ENCODE results near the gene PPHLN1. TPM values are rescaled to one million over a fixed set of nuclear protein-coding genes. Genes with fewer than 3 reads are reported as not detected.

The PPHLN1 gene
- total and polyA plus RNA-seq, 12 donors, result 22.5 to 91.1 (median 52.6) TPM

GRCh38 chr12:42422785-42423184 lies 96.8 kb downstream of the PPHLN1 start:
- no peaks in the 10 kb centered on the region for H3K9me3 ChIP-seq (replicated peaks in 1 of 3)
- peak overlapping the region in 1 of 4 donors; percentile 31 for H3K4me3 ChIP-seq
- H3K36me3 ChIP-seq (replicated peaks in 1 of 2), result no peaks in the 10 kb centered on the region
- intact Hi-C loops (cut with DNase I), result no loop called here
- TF ChIP-seq, protein P1, sequence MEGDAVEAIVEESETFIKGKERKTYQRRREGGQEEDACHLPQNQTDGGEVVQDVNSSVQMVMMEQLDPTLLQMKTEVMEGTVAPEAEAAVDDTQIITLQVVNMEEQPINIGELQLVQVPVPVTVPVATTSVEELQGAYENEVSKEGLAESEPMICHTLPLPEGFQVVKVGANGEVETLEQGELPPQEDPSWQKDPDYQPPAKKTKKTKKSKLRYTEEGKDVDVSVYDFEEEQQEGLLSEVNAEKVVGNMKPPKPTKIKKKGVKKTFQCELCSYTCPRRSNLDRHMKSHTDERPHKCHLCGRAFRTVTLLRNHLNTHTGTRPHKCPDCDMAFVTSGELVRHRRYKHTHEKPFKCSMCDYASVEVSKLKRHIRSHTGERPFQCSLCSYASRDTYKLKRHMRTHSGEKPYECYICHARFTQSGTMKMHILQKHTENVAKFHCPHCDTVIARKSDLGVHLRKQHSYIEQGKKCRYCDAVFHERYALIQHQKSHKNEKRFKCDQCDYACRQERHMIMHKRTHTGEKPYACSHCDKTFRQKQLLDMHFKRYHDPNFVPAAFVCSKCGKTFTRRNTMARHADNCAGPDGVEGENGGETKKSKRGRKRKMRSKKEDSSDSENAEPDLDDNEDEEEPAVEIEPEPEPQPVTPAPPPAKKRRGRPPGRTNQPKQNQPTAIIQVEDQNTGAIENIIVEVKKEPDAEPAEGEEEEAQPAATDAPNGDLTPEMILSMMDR (IDR thresholded peaks at IDR 0.05), result no peak
- TF ChIP-seq POLR2A (IDR thresholded peaks at IDR 0.05), result no peak
- H3K27ac ChIP-seq, result peak overlapping the region in 1 of 5 donors; percentile 69
- H3K4me1 ChIP-seq (replicated peaks in 1 of 2), result peaks cover 0 to 21% of the 10 kb centered on the region in 2 donors
- no peak for DNase-seq
- H3K27me3 ChIP-seq, result no peaks in the 10 kb centered on the region
- 53 to 81% (median 61%) methylated on average over 1 of the region's 1 CpG for whole genome bisulfite sequencing, 4 donors

GRCh38 chr12:42426746-42427145 lies 100.8 kb downstream of the PPHLN1 start:
- peak in 3 of 7 donors; percentile 10 to 28 (median 19) for DNase-seq
- intact Hi-C loops (cut with DNase I), result no loop called here
- no peaks in the 10 kb centered on the region for H3K9me3 ChIP-seq (replicated peaks in 1 of 3)
- H3K4me1 ChIP-seq (replicated peaks in 1 of 2), result peaks cover 0 to 17% of the 10 kb centered on the region in 2 donors
- 79 to 86% (median 83%) methylated on average over 6 of the region's 6 CpGs for WGBS, 4 donors
- H3K36me3 ChIP-seq (replicated peaks in 1 of 2), result no peaks in the 10 kb centered on the region
- no peaks in the 10 kb centered on the region for H3K27me3 ChIP-seq
- no peak overlapping the region for H3K4me3 ChIP-seq
- no peak for TF ChIP-seq POLR2A (IDR thresholded peaks at IDR 0.05)
- TF ChIP-seq, protein P1 (IDR thresholded peaks at IDR 0.05), result no peak
- no peak overlapping the region for H3K27ac ChIP-seq

- Histone ChIP-seq H3K4me3 (no peak overlapping the region), H3K27me3 (no peaks in the 10 kb centered on the region), H3K9me3 (replicated peaks in 1 of 3) (no peaks in the 10 kb centered on the region), H3K4me1 (replicated peaks in 1 of 2) (no peaks in the 10 kb centered on the region), H3K27ac (no peak overlapping the region), H3K36me3 (replicated peaks in 1 of 2) (no peaks in the 10 kb centered on the region)
- WGBS, 4 donors, result 67 to 97% (median 72%) methylated on average over 2 of the region's 2 CpGs
- no peak for DNase-seq
- intact Hi-C loops (cut with DNase I), result no loop called here
- no peak for TF ChIP-seq POLR2A (IDR thresholded peaks at IDR 0.05)
- TF ChIP-seq, protein P1 (IDR thresholded peaks at IDR 0.05), result no peak
Measured at GRCh38 chr12:42428850-42429249, 102.9 kb downstream of the PPHLN1 start.

- Histone ChIP-seq H3K9me3 (replicated peaks in 1 of 3) (no peaks in the 10 kb centered on the region), H3K4me1 (replicated peaks in 1 of 2) (no peaks in the 10 kb centered on the region), H3K27ac (no peak overlapping the region), H3K4me3 (no peak overlapping the region), H3K27me3 (no peaks in the 10 kb centered on the region), H3K36me3 (replicated peaks in 1 of 2) (no peaks in the 10 kb centered on the region)
- 94 to 97% (median 96%) methylated on average over 5 of the region's 5 CpGs for WGBS, 4 donors
- DNase-seq, result no peak
- intact Hi-C loops (cut with DNase I), result no loop called here
- TF ChIP-seq, protein P1 (IDR thresholded peaks at IDR 0.05), result no peak
- no peak for TF ChIP-seq POLR2A (IDR thresholded peaks at IDR 0.05)
Measured at GRCh38 chr12:42432517-42433140, 106.7 kb downstream of the PPHLN1 start.
